Measurements from ENCODE around the gene STK24. TPM values are rescaled to one million over a fixed set of nuclear protein-coding genes. Genes with fewer than 3 reads are reported as not detected.

The STK24 gene
- total RNA-seq, 1 experiment from 2014 or later: 51.2 TPM

DNA sequence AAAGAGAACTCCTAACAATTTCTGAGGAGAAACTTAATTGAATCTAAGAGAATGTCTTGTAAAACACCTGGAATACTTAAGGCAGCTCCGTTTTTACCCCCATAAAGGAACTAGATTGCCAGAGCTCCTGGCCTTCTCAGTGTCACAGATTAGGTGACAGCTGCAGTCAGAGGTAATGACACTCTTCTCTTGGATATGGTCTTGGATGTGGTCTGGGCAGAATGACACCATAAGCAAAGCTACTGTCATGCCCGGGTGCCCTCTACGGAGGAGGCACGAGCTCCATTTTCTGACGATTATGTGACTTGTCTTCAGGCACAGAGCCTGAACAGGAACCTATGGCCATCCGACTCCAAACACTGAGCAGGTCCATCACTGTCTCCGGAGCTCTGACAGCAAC is 46.7 kb downstream of the STK24 start:
- BruUV-seq (replicated peaks): no TSS peak
- Mint-ChIP-seq H3K9me3 (ENCODE audit: low read depth, unreplicated experiment) (no peaks in the 10 kb centered on the region), H3K27ac (ENCODE audit: unreplicated experiment) (no peak overlapping the region), H3K4me1 (ENCODE audit: low read depth, unreplicated experiment) (peaks cover 8% of the 10 kb centered on the region), H3K36me3 (ENCODE audit: insufficient read depth, unreplicated experiment) (peaks cover 4% of the 10 kb centered on the region), H3K4me3 (ENCODE audit: low read depth, unreplicated experiment) (no peak overlapping the region), H3K27me3 (ENCODE audit: unreplicated experiment) (no peaks in the 10 kb centered on the region)
- intact Hi-C loops (cut with micrococcal nuclease; ENCODE audit: unreplicated experiment): no loop called here
- DNase-seq: no peak
- TF ChIP-seq, protein P1, sequence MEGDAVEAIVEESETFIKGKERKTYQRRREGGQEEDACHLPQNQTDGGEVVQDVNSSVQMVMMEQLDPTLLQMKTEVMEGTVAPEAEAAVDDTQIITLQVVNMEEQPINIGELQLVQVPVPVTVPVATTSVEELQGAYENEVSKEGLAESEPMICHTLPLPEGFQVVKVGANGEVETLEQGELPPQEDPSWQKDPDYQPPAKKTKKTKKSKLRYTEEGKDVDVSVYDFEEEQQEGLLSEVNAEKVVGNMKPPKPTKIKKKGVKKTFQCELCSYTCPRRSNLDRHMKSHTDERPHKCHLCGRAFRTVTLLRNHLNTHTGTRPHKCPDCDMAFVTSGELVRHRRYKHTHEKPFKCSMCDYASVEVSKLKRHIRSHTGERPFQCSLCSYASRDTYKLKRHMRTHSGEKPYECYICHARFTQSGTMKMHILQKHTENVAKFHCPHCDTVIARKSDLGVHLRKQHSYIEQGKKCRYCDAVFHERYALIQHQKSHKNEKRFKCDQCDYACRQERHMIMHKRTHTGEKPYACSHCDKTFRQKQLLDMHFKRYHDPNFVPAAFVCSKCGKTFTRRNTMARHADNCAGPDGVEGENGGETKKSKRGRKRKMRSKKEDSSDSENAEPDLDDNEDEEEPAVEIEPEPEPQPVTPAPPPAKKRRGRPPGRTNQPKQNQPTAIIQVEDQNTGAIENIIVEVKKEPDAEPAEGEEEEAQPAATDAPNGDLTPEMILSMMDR (IDR thresholded peaks at IDR 0.05; ENCODE audit: unreplicated experiment): no peak
- CTCF ChIA-PET: no interaction called here

DNA sequence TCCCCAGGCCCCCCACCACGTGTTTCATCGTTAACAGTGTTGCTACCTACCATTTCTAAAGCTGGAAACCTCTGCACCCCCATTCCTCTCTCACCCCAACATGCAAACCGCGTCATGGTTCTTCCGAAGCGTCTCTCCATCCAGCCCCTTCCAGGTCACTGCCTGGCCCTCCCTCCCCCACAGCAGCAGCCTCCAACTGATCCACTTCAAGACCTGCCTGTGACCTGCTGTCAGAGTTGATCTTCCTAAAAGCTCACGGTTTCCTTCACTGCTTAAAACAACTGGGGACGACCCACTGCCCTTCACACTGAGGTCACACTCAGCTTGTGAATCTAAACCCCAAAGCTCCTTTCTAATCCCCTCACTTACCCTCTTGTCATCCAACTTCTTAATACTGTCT is 47.7 kb downstream of the STK24 start:
- CTCF ChIA-PET: no interaction called here
- Mint-ChIP-seq H3K27ac (ENCODE audit: unreplicated experiment) (no peak overlapping the region), H3K27me3 (ENCODE audit: unreplicated experiment) (no peaks in the 10 kb centered on the region), H3K4me3 (ENCODE audit: low read depth, unreplicated experiment) (no peak overlapping the region), H3K4me1 (ENCODE audit: low read depth, unreplicated experiment) (no peaks in the 10 kb centered on the region), H3K36me3 (ENCODE audit: insufficient read depth, unreplicated experiment) (peaks cover 4% of the 10 kb centered on the region), H3K9me3 (ENCODE audit: low read depth, unreplicated experiment) (no peaks in the 10 kb centered on the region)
- no peak for DNase-seq
- no TSS peak for BruUV-seq (replicated peaks)
- intact Hi-C loops (cut with micrococcal nuclease; ENCODE audit: unreplicated experiment): no loop called here
- TF ChIP-seq, protein P1 (IDR thresholded peaks at IDR 0.05; ENCODE audit: unreplicated experiment): no peak

DNA sequence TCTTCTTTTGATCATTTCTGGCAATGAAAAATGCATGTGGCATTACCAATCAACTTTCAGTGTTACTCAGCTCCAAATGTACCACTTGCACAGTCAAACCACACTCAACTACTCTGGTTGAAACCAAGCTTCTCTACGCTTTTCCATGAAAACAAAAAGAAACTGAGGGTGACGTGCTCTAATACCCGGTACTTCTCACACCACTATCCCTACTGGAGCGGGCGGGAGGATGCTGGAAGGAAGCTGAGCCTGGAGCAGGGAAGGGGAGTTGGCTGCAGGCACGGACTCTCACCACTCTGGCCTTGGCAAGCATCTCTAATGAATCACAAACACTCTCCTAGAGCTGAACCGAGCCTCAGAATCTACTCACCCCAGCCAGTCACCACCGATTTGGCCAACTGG is 48.2 kb downstream of the STK24 start:
- intact Hi-C loops (cut with micrococcal nuclease; ENCODE audit: unreplicated experiment): no loop called here
- H3K36me3 Mint-ChIP-seq (ENCODE audit: insufficient read depth, unreplicated experiment): peaks cover 4% of the 10 kb centered on the region
- DNase-seq: no peak
- TF ChIP-seq, protein P1 (IDR thresholded peaks at IDR 0.05; ENCODE audit: unreplicated experiment): no peak
- CTCF ChIA-PET: no interaction called here
- BruUV-seq (replicated peaks): no TSS peak
- H3K27ac Mint-ChIP-seq (ENCODE audit: unreplicated experiment): no peak overlapping the region
- no peaks in the 10 kb centered on the region for H3K4me1 Mint-ChIP-seq (ENCODE audit: low read depth, unreplicated experiment)
- no peak overlapping the region for H3K4me3 Mint-ChIP-seq (ENCODE audit: low read depth, unreplicated experiment)
- no peaks in the 10 kb centered on the region for H3K9me3 Mint-ChIP-seq (ENCODE audit: low read depth, unreplicated experiment)
- no peaks in the 10 kb centered on the region for H3K27me3 Mint-ChIP-seq (ENCODE audit: unreplicated experiment)

DNA sequence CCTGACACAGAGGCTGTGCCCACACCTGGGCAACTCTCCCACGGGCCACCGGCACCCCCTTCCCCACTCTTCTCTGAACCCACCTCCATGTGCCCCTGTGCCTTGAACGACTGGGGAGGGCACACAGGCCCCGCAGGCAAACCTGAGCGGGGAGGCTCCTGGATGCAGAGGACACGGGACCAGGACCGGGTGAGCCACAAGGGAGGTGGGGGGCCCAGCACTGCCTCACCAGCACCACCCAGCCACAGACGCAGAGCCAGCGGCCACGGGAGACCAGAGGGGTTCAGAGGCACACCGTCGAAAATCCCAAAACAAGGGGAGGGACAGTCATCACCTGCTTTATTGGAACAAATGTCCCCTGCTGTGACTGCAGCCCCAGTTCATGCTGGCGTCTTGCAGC is 49.4 kb downstream of the STK24 start:
- TF ChIP-seq, protein P1 (IDR thresholded peaks at IDR 0.05; ENCODE audit: unreplicated experiment): no peak
- no peak for DNase-seq
- Mint-ChIP-seq H3K27ac (ENCODE audit: unreplicated experiment) (no peak overlapping the region), H3K27me3 (ENCODE audit: unreplicated experiment) (no peaks in the 10 kb centered on the region), H3K9me3 (ENCODE audit: low read depth, unreplicated experiment) (no peaks in the 10 kb centered on the region), H3K4me1 (ENCODE audit: low read depth, unreplicated experiment) (peaks cover 3% of the 10 kb centered on the region), H3K4me3 (ENCODE audit: low read depth, unreplicated experiment) (no peak overlapping the region), H3K36me3 (ENCODE audit: insufficient read depth, unreplicated experiment) (peaks cover 4% of the 10 kb centered on the region)
- BruUV-seq (replicated peaks): no TSS peak
- intact Hi-C loops (cut with micrococcal nuclease; ENCODE audit: unreplicated experiment): no loop called here
- CTCF ChIA-PET: no interaction called here

DNA sequence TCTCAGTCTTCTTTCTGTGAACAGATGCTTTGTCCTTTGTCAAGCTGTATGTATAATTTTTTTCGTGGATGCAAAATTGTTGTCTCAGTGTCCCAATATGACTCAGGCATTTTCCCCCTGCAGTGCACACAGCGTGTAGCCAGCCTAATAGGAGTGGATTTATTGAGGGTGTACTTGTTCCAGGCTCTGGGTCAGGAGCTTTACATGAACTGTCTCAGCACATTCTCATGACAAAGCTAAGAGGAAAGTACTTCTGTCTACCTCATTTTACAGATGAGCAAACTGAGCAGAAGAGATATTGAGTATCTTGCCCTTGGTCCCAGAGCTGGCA is 50.8 kb downstream of the STK24 start:
- no peaks in the 10 kb centered on the region for H3K27me3 Mint-ChIP-seq (ENCODE audit: unreplicated experiment)
- H3K9me3 Mint-ChIP-seq (ENCODE audit: low read depth, unreplicated experiment): no peaks in the 10 kb centered on the region
- CTCF ChIA-PET: no interaction called here
- no peak for DNase-seq
- H3K27ac Mint-ChIP-seq (ENCODE audit: unreplicated experiment): no peak overlapping the region
- peaks cover 11% of the 10 kb centered on the region for H3K36me3 Mint-ChIP-seq (ENCODE audit: insufficient read depth, unreplicated experiment)
- no peak overlapping the region for H3K4me3 Mint-ChIP-seq (ENCODE audit: low read depth, unreplicated experiment)
- peaks cover 17% of the 10 kb centered on the region for H3K4me1 Mint-ChIP-seq (ENCODE audit: low read depth, unreplicated experiment)
- TF ChIP-seq, protein P1 (IDR thresholded peaks at IDR 0.05; ENCODE audit: unreplicated experiment): no peak
- intact Hi-C loops (cut with micrococcal nuclease; ENCODE audit: unreplicated experiment): no loop called here
- BruUV-seq (replicated peaks): no TSS peak

Measured in Calu3 (cell line).